Nephron progenitor cell (in vitro differentiated cells): Measurements from ENCODE around the gene RGMA.

ENCODE experiments used
- DNase-seq: peaks from one replicate; pipeline ENCODE4 v3.0.0; 2021
- H3K27ac Mint-ChIP-seq: 2 replicates; pipeline ENCODE4 v1.8.0; 2021; ENCODE audit warnings: mild to moderate bottlenecking, moderate library complexity, mixed read lengths
- H3K27me3 Mint-ChIP-seq: 2 replicates; pipeline ENCODE4 v1.8.0; 2021; ENCODE audit warnings: mild to moderate bottlenecking, low read depth, mixed read lengths; ENCODE audit not compliant: poor library complexity
- H3K36me3 Mint-ChIP-seq: 2 replicates; pipeline ENCODE4 v1.8.0; 2021; ENCODE audit warnings: low read depth, mixed read lengths
- H3K4me1 Mint-ChIP-seq: 2 replicates; pipeline ENCODE4 v1.8.0; 2021; ENCODE audit warnings: mixed read lengths
- H3K4me3 Mint-ChIP-seq: 2 replicates; pipeline ENCODE4 v1.8.0; 2021; ENCODE audit warnings: mild to moderate bottlenecking, moderate library complexity, mixed read lengths
- H3K9me3 Mint-ChIP-seq: 2 replicates; pipeline ENCODE4 v1.8.0; 2021; ENCODE audit warnings: mild to moderate bottlenecking, moderate library complexity, mixed read lengths
- CTCF ChIP-seq: fragments of 200-600 bp; sonication (generic); IDR thresholded peaks from 2 replicates; pipeline ENCODE4 v1.5.0; 2021; ENCODE audit warnings: antibody characterized with exemption

The RGMA gene

DNA sequence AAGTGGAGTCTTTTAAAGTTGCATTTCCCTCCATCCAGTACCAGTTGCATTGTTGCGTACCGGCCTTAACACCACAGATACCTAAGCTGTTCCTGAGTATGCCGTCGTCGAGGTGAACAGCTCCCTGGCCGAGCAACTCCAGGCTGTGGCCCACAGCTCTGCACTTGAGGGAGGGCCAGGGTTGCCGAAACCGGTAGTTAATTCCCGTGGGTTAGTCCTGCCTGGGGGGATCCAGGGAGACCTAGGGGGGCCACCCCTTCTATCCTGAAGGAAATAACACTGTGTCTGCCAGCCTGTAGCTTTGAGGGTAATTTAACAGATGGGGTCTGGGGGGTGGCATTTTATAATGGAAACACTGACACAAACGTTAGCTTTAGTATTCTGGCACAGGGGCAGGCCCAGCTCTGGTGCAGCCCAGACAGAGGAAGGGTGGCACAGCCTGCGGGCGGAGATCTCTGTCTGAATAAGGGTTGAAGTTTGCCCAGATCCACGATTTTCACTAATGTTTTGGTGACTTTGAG is 60.8 kb downstream of the RGMA start:
- H3K9me3 Mint-ChIP-seq = no peaks in the 10 kb centered on the region
- H3K4me3 Mint-ChIP-seq = no peak overlapping the region
- TF ChIP-seq CTCF = no peak
- no peak for DNase-seq
- H3K4me1 Mint-ChIP-seq = peaks cover 34% of the 10 kb centered on the region
- H3K27me3 Mint-ChIP-seq = peaks cover 8% of the 10 kb centered on the region
- peak overlapping the region; percentile 95 for H3K27ac Mint-ChIP-seq
- H3K36me3 Mint-ChIP-seq = peaks cover 40% of the 10 kb centered on the region

GRCh38 chr15:93027413-93027812 is 61.6 kb downstream of the RGMA start:
- Mint-ChIP-seq H3K27me3 (peaks cover 8% of the 10 kb centered on the region), H3K27ac (peak overlapping the region; percentile 54), H3K4me3 (no peak overlapping the region), H3K4me1 (peaks cover 34% of the 10 kb centered on the region), H3K9me3 (no peaks in the 10 kb centered on the region), H3K36me3 (peaks cover 47% of the 10 kb centered on the region)
- TF ChIP-seq CTCF = no peak
- no peak for DNase-seq

DNA sequence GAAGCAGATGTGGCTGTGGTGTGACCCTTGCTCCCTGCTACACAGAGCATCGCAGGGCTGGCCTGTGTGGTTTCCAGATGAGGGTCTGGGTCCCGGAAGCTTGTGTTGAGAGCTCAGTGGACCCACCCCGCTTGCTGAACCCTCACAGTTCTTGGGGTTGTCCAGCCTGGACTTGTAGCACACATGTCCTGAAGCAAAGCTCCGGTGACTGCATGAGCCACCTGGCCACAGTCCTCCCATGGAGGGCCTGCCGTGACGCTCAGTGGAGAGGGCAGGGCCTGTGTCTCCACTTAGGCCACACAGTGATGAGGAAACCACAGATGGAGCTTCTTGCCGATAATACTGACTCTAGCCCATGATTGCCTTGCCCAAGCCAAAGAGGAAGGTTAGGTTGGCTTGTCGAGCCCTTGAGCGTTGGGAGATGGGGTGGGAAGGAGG is 62.6 kb downstream of the RGMA start:
- Mint-ChIP-seq H3K4me3 (no peak overlapping the region), H3K27me3 (peaks cover 3% of the 10 kb centered on the region), H3K36me3 (peaks cover 57% of the 10 kb centered on the region), H3K27ac (peak overlapping the region; percentile 96), H3K9me3 (no peaks in the 10 kb centered on the region), H3K4me1 (peaks cover 34% of the 10 kb centered on the region)
- no peak for TF ChIP-seq CTCF
- no peak for DNase-seq

DNA sequence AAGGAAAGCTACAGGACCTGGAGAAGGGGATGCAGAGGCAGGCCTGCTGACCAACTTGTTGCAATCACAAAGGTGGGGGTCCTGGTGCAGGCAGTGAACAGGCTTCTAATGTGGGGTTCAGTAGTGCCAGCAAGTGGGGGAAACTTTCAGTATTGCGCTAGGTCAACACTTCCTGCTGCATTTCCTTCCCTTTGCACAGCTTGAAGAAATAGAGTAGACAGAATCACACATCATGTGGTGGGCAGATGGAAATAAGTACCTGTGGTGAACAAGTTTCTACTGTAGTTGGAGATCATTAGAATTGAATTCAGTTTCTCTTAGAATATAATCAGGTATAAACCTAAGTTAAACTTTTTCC is 63.4 kb downstream of the RGMA start:
- peaks cover 3% of the 10 kb centered on the region for H3K27me3 Mint-ChIP-seq
- no peak overlapping the region for H3K4me3 Mint-ChIP-seq
- peaks cover 65% of the 10 kb centered on the region for H3K36me3 Mint-ChIP-seq
- H3K27ac Mint-ChIP-seq = no peak overlapping the region
- peaks cover 32% of the 10 kb centered on the region for H3K4me1 Mint-ChIP-seq
- DNase-seq = no peak
- no peak for TF ChIP-seq CTCF
- no peaks in the 10 kb centered on the region for H3K9me3 Mint-ChIP-seq

GRCh38 chr15:93024716-93025624 is 64.0 kb downstream of the RGMA start:
- Mint-ChIP-seq H3K9me3 (no peaks in the 10 kb centered on the region), H3K4me1 (peaks cover 26% of the 10 kb centered on the region), H3K4me3 (no peak overlapping the region), H3K27me3 (peaks cover 3% of the 10 kb centered on the region), H3K36me3 (peaks cover 72% of the 10 kb centered on the region), H3K27ac (peak overlapping the region; percentile 41)
- no peak for DNase-seq
- no peak for TF ChIP-seq CTCF
